Fibroblast of the aortic adventitia (primary cell): Measurements from ENCODE around the gene GPATCH3. TPM values are rescaled to one million over a fixed set of nuclear protein-coding genes. Genes with fewer than 3 reads are reported as not detected.

ENCODE experiments used
- DNase-seq: peaks from one replicate; pipeline ENCODE4 v3.0.0-alpha.2; 2010; ENCODE audit warnings: low read depth
- H3K4me3 ChIP-seq: 2 replicates; pipeline ENCODE4 v1.5.1; 2011; ENCODE audit warnings: low read depth, mild to moderate bottlenecking, control low read depth, low read length, moderate library complexity
- total RNA-seq: library from RNA; depleted of rRNA; stranded (reverse); fragments of >200 nt; gene quantifications from 2 replicates; pipeline ENCODE4 v1.2.3, GENCODE V29; 2012; ENCODE audit warnings: low replicate concordance
- TF ChIP-seq, protein P1 (sequence below): IDR thresholded peaks from 2 replicates; pipeline ENCODE4 v1.5.1; 2011; ENCODE audit warnings: mild to moderate bottlenecking, low read length, control low read depth, inconsistent platforms; ENCODE audit not compliant: insufficient read depth

GPATCH3 gene
- total RNA-seq, 1 donor: 5.9 TPM

DNA sequence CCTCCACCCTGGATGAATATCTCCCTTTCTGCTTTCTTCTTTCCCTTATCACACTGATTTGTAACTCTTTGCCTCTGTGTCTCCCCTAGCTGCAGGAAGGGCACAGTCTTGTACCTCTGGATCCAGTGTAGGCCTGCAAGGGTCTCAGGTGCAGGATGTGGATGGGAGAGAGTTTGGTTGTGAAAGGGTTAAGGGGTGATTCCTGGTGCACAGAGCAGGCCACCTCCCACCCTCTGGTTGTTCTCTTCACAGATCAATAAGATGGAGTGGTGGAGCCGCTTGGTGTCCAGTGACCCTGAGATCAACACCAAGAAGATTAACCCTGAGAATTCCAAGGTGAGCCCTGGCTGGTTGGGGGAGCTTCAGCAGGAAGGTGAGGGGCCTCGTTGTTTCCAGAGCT lies 44.9 kb upstream of the GPATCH3 start:
- no peak for DNase-seq
- H3K4me3 ChIP-seq: no peak overlapping the region
- TF ChIP-seq, protein P1, sequence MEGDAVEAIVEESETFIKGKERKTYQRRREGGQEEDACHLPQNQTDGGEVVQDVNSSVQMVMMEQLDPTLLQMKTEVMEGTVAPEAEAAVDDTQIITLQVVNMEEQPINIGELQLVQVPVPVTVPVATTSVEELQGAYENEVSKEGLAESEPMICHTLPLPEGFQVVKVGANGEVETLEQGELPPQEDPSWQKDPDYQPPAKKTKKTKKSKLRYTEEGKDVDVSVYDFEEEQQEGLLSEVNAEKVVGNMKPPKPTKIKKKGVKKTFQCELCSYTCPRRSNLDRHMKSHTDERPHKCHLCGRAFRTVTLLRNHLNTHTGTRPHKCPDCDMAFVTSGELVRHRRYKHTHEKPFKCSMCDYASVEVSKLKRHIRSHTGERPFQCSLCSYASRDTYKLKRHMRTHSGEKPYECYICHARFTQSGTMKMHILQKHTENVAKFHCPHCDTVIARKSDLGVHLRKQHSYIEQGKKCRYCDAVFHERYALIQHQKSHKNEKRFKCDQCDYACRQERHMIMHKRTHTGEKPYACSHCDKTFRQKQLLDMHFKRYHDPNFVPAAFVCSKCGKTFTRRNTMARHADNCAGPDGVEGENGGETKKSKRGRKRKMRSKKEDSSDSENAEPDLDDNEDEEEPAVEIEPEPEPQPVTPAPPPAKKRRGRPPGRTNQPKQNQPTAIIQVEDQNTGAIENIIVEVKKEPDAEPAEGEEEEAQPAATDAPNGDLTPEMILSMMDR: no peak

DNA sequence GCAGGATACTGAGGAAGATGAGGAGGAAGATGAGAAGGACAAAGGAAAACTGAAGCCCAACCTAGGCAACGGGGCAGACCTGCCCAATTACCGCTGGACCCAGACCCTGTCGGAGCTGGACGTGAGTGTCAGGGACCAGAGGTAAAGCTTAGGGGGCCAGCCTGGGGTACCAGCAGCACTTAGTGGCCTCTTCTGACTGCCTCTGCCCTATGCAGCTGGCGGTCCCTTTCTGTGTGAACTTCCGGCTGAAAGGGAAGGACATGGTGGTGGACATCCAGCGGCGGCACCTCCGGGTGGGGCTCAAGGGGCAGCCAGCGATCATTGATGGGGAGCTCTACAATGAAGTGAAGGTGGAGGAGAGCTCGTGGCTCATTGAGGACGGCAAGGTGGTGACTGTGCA lies 42.4 kb upstream of the GPATCH3 start:
- no peak overlapping the region for H3K4me3 ChIP-seq
- no peak for DNase-seq
- TF ChIP-seq, protein P1: no peak

DNA sequence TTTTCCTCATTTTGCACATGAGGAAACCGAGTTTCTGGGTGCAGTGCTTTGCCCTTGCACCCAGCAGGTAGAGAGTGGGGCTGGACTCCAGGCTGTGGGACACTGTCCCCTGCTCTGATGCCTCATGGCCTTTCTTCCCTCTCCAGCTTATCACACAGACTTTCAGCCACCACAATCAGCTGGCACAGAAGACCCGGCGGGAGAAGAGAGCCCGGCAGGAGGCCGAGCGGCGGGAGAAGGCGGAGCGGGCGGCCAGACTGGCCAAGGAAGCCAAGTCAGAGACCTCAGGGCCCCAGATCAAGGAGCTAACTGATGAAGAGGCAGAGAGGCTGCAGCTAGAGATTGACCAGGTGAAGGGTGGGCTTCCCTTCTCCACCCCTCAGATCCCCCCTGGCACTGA lies 41.0 kb upstream of the GPATCH3 start:
- TF ChIP-seq, protein P1: no peak
- no peak for DNase-seq
- H3K4me3 ChIP-seq: no peak overlapping the region

DNA sequence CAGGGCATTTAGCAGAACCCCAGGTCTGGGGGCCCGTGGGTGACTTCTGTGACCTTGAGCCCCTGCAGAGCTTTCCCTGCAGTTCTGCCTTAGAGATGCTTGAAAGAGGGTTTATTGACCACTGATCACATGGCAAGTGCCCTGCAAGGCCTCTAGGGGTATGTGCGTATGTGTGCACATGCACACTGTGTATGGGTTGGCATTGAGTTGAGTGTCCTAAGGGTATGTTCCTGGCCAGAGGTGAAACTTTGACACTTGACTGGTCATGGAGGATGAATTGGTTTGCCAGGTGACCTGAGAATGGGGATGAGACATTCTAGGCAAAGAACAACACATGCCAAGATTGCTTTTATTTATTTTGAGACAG lies 38.4 kb upstream of the GPATCH3 start:
- TF ChIP-seq, protein P1: no peak
- H3K4me3 ChIP-seq: no peak overlapping the region
- DNase-seq: no peak

DNA sequence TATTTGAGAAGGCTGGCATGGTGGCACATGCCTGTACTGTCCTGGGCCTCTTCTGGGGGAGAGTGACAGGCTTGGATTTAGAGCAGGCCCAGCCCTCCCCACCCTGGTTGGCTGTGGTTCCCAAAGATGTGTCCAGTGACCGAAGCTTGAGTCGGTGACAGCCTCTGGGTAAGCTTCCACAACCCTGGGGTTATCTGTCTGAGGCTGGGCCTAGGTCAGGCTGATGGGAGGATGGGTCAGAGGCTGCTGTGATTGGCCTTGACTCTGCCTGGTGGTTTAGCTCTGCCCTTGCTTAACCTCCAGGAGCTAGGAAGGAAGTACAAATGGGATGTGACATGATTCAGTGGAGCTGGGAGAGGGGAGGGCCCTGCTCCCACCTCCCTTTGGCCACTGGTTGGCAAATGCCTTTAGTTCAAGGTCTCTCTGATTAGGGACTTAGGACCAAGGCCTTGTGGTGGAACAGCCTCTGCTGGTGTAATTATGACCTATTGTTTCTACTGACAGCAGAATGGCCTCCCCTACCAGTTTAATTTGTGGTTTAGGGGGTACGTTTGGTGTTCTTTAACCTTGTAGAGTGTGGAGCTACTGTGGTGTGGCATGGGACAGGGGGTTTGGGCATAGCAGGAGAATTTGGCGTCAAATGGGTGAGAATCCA lies 37.9 kb upstream of the GPATCH3 start:
- H3K4me3 ChIP-seq: no peak overlapping the region
- TF ChIP-seq, protein P1: no peak
- DNase-seq: no peak

DNA sequence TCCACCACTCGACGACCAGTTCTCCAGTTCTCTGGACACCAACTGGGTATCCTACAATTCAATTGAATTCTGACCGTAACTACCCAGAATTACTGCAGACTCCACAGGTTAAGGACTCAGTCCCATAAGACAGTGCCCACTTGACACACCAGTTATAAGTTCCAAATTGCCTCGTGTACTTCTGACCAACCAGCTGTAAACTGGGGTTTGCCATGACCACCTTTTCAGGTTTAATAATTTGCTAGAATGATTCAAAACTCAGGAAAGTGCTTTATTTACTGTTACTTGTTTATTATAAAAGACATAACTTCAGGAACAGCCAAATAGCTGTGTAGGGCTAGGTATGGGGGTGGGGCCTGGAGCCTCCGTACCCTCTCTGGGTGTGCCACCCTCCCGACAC lies 36.6 kb upstream of the GPATCH3 start:
- TF ChIP-seq, protein P1: no peak
- no peak overlapping the region for H3K4me3 ChIP-seq
- no peak for DNase-seq

DNA sequence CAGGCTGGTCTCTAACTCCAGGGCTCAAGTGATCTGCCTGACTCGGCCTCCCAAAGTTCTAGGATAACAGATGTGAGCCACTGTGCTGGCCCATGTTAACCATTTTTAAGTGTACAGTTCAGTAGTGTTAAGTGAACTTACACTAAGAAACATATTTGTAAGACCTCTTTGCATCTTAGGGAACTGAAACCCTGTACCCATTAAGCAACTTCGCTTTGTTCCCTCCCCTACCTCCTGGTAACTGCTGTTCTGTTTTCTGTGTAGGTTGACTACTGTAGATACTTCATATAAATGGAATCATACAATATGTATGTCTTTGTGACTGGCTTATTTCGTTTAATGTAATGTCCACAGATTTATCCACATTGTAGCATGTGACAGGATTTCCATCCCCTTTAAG lies 32.3 kb upstream of the GPATCH3 start:
- no peak for DNase-seq
- TF ChIP-seq, protein P1: no peak

More for the DNA sequence above, 32.3 kb upstream of the GPATCH3 start:
- H3K4me3 ChIP-seq: no peak overlapping the region
